SJSA1 (cell line): Measurements from ENCODE around the gene PHACTR4. TPM values are rescaled to one million over a fixed set of nuclear protein-coding genes. Genes with fewer than 3 reads are reported as not detected.
"Not testable (repeated sequence)": the region's sequence is repeated elsewhere in the genome, so short reads cannot be mapped to it uniquely, and the experiment has no call there.

Experiments used
- DNase-seq, 2 experiments: peaks; one replicate each; pipeline ENCODE4 v3.0.0-alpha.2; 2015 to 2020; ENCODE audit warnings: low spot score in 2 of 2, low read depth in 1 of 2
- H3K27ac ChIP-seq: fragments of 250-450 bp; sonication (Bioruptor Pico); 2 replicates; pipeline ENCODE4 v1.5.1; 2020; ENCODE audit warnings: mild to moderate bottlenecking, moderate library complexity
- H3K27me3 ChIP-seq: fragments of 250-450 bp; sonication (Bioruptor Pico); replicated peaks from 2 replicates; pipeline ENCODE4 v1.5.1; 2020; ENCODE audit warnings: mild to moderate bottlenecking, moderate library complexity
- H3K36me3 ChIP-seq: fragments of 250-450 bp; sonication (Bioruptor Pico); 2 replicates; pipeline ENCODE4 v1.5.1; 2020; ENCODE audit warnings: mild to moderate bottlenecking
- H3K4me1 ChIP-seq: fragments of 250-450 bp; sonication (Bioruptor Pico); replicated peaks from 2 replicates; pipeline ENCODE4 v1.6.1; 2021; ENCODE audit warnings: mild to moderate bottlenecking
- H3K4me3 ChIP-seq: fragments of 250-450 bp; sonication (Bioruptor Pico); 2 replicates; pipeline ENCODE4 v1.5.1; 2020; ENCODE audit warnings: mild to moderate bottlenecking
- H3K9me3 ChIP-seq: fragments of 250-450 bp; sonication (Bioruptor Pico); replicated peaks from 2 replicates; pipeline ENCODE4 v1.5.1; 2020; ENCODE audit warnings: mild to moderate bottlenecking
- total RNA-seq: library from RNA; depleted of rRNA; stranded (reverse); fragments of >200 nt; shearing (Covaris generic); gene quantifications from 2 replicates; pipeline ENCODE4 v1.2.3, GENCODE V29; 2014

The PHACTR4 gene
- total RNA-seq, 1 experiment from 2014 or later, result 13.9 TPM

- Histone ChIP-seq H3K9me3 (peaks cover 8% of the 10 kb centered on the region), H3K36me3 (peaks cover 46% of the 10 kb centered on the region), H3K4me1 (peaks cover 37% of the 10 kb centered on the region), H3K4me3 (peak within 1 kb of the TSS; percentile 60), H3K27me3 (peaks cover 11% of the 10 kb centered on the region), H3K27ac (peak within 1 kb of the TSS; percentile 84)
- peak; percentile 98 for DNase-seq
Measured at GRCh38 chr1:28505406-28506187, 136.1 kb downstream of the PHACTR4 start, which contains the start of gene RCC1. Gene RCC1 (plus strand): TSS chr1:28506043. CDS start chr1:28529867, 23,824 bp downstream.

DNA sequence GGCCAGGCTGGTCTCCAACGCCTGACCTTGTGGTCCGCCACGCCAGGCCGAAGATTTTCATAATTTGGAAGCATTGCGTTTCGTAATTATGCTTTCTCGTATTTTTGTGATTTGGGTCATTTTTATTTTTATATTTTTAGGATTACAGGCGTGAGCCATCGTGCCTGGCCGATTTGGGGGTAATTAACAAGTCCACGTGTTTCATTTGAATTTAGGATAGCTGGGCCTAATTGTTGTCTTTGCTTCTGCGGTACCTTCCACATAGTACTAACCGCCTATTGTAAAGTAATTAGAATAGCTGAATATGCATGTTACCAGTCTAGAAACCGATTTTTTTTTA lies 137.3 kb downstream of the PHACTR4 start:
- Histone ChIP-seq H3K9me3 (peaks cover 13% of the 10 kb centered on the region), H3K36me3 (peaks cover 58% of the 10 kb centered on the region), H3K27me3 (peaks cover 22% of the 10 kb centered on the region), H3K27ac (peak overlapping the region; percentile 84), H3K4me3 (peak overlapping the region; percentile 60), H3K4me1 (peaks cover 37% of the 10 kb centered on the region)
- no peak for DNase-seq

DNA sequence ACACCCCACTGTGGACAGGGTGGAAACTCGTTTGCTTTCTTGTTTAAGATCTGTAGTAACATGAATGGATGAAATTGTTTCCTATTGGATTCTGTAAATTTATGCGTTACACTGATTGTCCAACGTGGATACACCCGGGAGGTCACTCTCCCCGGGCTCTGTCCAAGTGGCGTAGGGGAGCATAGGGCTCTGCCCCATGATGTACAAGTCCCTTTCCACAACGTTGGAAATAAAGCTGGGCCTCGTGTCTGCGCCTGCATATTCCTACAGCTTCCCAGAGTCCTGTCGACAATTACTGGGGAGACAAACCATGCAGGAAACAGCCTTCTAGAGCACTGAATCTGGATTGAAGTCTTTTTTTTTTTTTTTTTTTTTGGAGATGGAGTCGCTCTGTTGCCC lies 137.7 kb downstream of the PHACTR4 start:
- Histone ChIP-seq H3K36me3 (peaks cover 60% of the 10 kb centered on the region), H3K9me3 (peaks cover 13% of the 10 kb centered on the region), H3K4me3 (peak overlapping the region; percentile 60), H3K4me1 (peaks cover 37% of the 10 kb centered on the region), H3K27ac (peak overlapping the region; percentile 84), H3K27me3 (peaks cover 22% of the 10 kb centered on the region)
- peak in 1 of 2 experiments; percentile 64 for DNase-seq

DNA sequence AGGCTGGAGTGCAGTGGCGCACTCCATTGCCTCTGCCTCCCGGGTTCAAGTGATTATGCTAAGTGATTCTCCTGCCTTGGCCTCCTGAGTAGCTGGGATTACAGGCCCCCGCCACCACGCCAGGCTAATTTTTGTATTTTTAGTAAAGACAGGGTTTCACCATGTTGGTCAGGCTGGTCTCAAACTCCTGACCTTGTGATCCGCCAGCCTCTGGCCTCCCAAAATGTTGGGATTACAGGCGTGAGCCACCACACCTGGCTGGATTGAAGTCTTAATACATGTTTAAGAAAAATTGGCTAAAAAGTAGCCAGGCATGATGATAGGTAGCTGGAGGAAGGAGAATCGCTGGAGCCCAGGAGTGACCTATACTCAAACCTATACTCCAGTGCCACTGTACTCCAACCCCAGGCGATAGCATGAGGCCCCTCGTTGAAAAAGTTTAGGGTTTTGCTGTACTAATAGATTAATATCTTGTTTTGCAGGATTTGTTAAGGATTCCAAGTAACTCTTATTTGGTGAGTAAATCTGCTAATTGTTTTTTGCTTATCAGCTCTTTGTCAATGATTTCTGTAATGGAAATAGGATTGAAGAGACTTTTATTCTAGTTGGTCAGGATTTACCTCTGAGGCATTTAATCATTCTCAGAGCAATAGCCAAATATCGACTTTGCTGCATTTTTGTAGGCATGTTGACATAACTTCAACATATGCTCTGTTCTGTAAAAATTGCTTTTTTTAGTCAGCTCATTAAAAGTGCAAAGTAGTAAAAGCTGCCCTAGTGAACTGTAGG lies 138.3 kb downstream of the PHACTR4 start:
- H3K4me1 ChIP-seq, result peaks cover 37% of the 10 kb centered on the region
- peaks cover 13% of the 10 kb centered on the region for H3K9me3 ChIP-seq
- peak overlapping the region; percentile 60 for H3K4me3 ChIP-seq
- peak overlapping the region; percentile 84 for H3K27ac ChIP-seq
- peaks cover 22% of the 10 kb centered on the region for H3K27me3 ChIP-seq
- peaks cover 66% of the 10 kb centered on the region for H3K36me3 ChIP-seq
- peak in 1 of 2 experiments; percentile 51 for DNase-seq

- peaks cover 72% of the 10 kb centered on the region for H3K36me3 ChIP-seq
- no peak for DNase-seq
Measured at GRCh38 chr1:28508435-28508754, 138.9 kb downstream of the PHACTR4 start.

GRCh38 chr1:28509705-28510272 lies 140.2 kb downstream of the PHACTR4 start:
- peaks cover 37% of the 10 kb centered on the region for H3K4me1 ChIP-seq
- peaks cover 13% of the 10 kb centered on the region for H3K9me3 ChIP-seq
- peaks cover 86% of the 10 kb centered on the region for H3K36me3 ChIP-seq
- peak overlapping the region; percentile 84 for H3K27ac ChIP-seq
- H3K4me3 ChIP-seq, result peak overlapping the region; percentile 60
- peak in 1 of 2 experiments; percentile 48 for DNase-seq
- peaks cover 22% of the 10 kb centered on the region for H3K27me3 ChIP-seq

More at GRCh38 chr1:28508435-28508754, 138.9 kb downstream of the PHACTR4 start:
- H3K9me3 ChIP-seq, result peaks cover 13% of the 10 kb centered on the region
- H3K27me3 ChIP-seq, result peaks cover 22% of the 10 kb centered on the region
- H3K4me3 ChIP-seq, result peak overlapping the region; percentile 60
- H3K27ac ChIP-seq, result peak overlapping the region; percentile 84
- H3K4me1 ChIP-seq, result peaks cover 37% of the 10 kb centered on the region

GRCh38 chr1:28510273-28510969 lies 140.9 kb downstream of the PHACTR4 start:
- no peak for DNase-seq
- Histone ChIP-seq H3K4me1 (peaks cover 35% of the 10 kb centered on the region), H3K4me3 (peak overlapping the region; percentile 60), H3K36me3 (peaks cover 92% of the 10 kb centered on the region), H3K9me3 (peaks cover 13% of the 10 kb centered on the region), H3K27ac (peak overlapping the region; percentile 84), H3K27me3 (peaks cover 28% of the 10 kb centered on the region)

DNA sequence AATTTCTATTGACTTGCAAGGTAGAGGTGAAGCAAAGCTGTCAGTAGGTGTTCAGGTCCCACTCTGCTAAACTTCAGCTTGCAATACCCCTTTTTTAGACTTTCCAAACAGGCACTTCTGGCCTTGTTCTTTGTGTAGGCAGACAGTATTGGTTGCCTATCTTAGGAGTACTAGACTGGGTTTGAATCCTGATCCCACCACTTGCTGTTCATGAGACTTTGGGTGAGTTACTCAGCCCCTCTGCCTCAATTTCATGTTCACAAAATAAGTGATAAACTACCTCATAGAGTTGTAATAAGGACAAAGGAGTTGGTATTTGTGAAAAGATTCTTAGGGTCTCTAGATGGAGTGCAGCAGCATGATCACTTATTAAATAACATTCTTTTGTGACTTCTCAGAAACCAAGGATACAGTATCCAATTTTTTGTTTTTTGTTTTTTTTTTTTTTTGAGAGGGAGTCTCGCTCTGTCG lies 141.5 kb downstream of the PHACTR4 start:
- H3K9me3 ChIP-seq, result peaks cover 13% of the 10 kb centered on the region
- H3K36me3 ChIP-seq, result peaks cover 98% of the 10 kb centered on the region
- peaks cover 34% of the 10 kb centered on the region for H3K27me3 ChIP-seq
- peak overlapping the region; percentile 84 for H3K27ac ChIP-seq
- peak overlapping the region; percentile 60 for H3K4me3 ChIP-seq
- peaks cover 38% of the 10 kb centered on the region for H3K4me1 ChIP-seq
- DNase-seq, result peak in 1 of 2 experiments; percentile 74

DNA sequence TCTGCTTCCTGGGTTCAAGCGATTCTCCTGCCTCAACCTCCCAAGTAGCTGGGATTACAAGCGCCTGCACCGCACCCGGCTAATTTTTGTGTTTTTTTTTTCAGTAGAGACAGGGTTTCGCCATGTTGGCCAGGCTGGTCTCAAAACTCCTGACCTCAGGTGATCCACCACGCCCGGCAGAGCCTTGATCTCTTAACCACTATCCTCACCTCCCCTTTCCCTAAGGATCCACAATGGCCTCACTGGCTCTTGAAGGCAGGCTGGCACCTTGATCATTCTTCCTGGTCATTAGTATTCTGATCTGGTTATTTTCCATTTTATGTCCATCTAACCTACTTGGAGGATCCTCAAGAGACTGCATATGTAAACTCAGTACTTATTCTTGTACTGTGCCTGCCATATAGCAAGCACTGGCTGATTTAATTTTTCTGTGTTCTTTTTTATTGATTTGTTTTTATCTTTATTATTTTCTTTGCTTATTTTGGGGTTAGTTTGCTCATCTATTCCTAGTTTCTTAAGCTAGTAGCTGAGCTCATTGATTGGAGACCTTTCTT lies 142.6 kb downstream of the PHACTR4 start:
- peaks cover 87% of the 10 kb centered on the region for H3K36me3 ChIP-seq
- peak overlapping the region; percentile 26 for H3K27ac ChIP-seq
- DNase-seq, result peak in 1 of 2 experiments; percentile 53
- peaks cover 40% of the 10 kb centered on the region for H3K4me1 ChIP-seq
- no peak overlapping the region for H3K4me3 ChIP-seq
- H3K27me3 ChIP-seq, result peaks cover 34% of the 10 kb centered on the region
- H3K9me3 ChIP-seq, result peaks cover 13% of the 10 kb centered on the region

DNA sequence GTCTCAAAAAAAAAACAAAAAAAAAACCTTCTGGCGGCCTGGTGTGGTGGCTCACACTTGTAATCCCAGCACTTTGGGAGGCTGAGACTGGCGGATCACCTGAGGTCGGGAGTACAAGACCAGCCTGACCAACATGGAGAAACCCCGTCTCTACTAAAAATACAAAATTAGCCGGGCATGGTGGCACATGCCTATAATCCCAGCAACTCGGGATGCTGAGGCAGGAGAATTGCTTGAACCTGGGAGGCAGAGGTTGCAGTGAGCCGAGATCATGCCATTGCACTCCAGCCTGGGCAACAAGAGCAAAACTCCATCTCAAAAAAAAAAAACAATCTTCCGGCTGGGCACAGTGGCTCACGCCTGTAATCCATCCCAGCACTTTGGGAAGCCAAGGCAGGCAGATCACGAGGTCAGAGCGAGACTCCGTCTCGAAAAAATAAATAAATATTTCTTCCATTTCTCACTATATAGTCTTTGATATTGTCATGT lies 144.9 kb downstream of the PHACTR4 start:
- Histone ChIP-seq H3K9me3 (peaks cover 13% of the 10 kb centered on the region), H3K36me3 (peaks cover 73% of the 10 kb centered on the region), H3K27me3 (peaks cover 34% of the 10 kb centered on the region), H3K27ac (peak overlapping the region; percentile 27; the same call in 1 of the 2 replicates), H3K4me1 (peaks cover 42% of the 10 kb centered on the region)
- peak in 1 of 2 experiments; percentile 39 for DNase-seq
- H3K4me3 ChIP-seq, result not testable (repeated sequence)

GRCh38 chr1:28516518-28516956 lies 147.0 kb downstream of the PHACTR4 start:
- Histone ChIP-seq H3K9me3 (no peaks in the 10 kb centered on the region; the same call in 1 of the 2 replicates), H3K4me3 (no peak overlapping the region), H3K27ac (no peak overlapping the region), H3K36me3 (peaks cover 65% of the 10 kb centered on the region), H3K4me1 (peaks cover 24% of the 10 kb centered on the region), H3K27me3 (peaks cover 14% of the 10 kb centered on the region)
- peak in 1 of 2 experiments; percentile 36 for DNase-seq

DNA sequence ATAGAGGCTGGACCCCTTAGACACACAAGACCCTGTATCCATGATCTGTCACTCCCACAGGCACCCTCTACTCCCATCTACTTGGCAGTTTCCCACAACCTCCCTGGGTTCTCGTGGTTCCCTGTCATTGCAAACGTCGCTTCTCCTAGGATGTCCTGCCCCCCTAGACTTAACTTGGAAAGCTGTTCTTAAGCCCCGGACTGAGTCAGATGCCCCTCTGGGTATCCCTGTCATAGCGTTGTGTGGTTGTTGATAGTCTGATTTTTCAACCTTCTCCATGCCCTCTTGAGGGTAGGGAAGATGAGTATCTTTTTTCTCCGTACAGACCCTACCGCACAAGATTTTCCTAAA lies 148.1 kb downstream of the PHACTR4 start:
- no peak for DNase-seq
- H3K9me3 ChIP-seq, result no peaks in the 10 kb centered on the region; the same call in 1 of the 2 replicates
- H3K4me3 ChIP-seq, result peak overlapping the region; percentile 92
- peaks cover 60% of the 10 kb centered on the region for H3K36me3 ChIP-seq
- peaks cover 24% of the 10 kb centered on the region for H3K4me1 ChIP-seq
- H3K27me3 ChIP-seq, result peaks cover 12% of the 10 kb centered on the region
- H3K27ac ChIP-seq, result peak overlapping the region; percentile 88; the same call in 1 of the 2 replicates
